ENCODE data around the gene CELF5. TPM values are rescaled to one million over a fixed set of nuclear protein-coding genes. Genes with fewer than 3 reads are reported as not detected.

Gene CELF5
- total RNA-seq, 1 donor from 2014 or later: 1.7 TPM

DNA sequence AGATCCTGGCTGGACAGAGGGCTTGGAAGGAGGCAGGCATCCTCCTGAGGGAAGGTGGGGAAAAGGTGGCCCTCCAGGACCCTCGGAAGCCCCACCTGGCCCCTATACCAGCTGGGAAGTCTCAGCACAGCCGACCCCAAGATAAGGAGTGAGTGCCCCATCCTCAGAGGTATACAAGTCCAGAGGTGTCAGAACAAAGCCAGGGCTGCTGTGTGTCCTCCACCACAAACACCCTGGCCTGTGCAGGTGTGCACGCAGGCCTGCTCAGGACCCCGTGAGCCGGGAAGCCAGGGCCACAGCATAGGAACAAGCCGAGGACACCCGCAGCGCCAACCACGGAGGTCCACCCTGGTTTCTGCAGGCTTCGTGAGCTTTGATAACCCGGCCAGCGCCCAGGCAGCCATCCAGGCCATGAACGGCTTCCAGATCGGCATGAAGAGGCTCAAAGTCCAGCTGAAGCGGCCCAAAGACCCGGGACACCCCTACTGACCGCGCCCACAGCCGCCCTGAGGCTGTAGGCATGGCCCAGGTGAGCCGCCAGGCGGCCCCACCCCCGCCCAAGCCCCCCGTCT lies 68.6 kb downstream of the CELF5 start:
- Mint-ChIP-seq H3K36me3 (ENCODE audit: insufficient read depth) (no peaks in the 10 kb centered on the region), H3K27me3 (peaks cover 11% of the 10 kb centered on the region), H3K9me3 (ENCODE audit: low read depth) (no peaks in the 10 kb centered on the region), H3K4me3 (ENCODE audit: low read depth) (no peak overlapping the region), H3K4me1 (ENCODE audit: low read depth) (no peaks in the 10 kb centered on the region), H3K27ac (no peak overlapping the region)
- DNase-seq (ENCODE audit: low spot score, unreplicated experiment): no peak
- TF ChIP-seq CTCF (IDR thresholded peaks at IDR 0.05; ENCODE audit: unreplicated experiment): no peak

DNA sequence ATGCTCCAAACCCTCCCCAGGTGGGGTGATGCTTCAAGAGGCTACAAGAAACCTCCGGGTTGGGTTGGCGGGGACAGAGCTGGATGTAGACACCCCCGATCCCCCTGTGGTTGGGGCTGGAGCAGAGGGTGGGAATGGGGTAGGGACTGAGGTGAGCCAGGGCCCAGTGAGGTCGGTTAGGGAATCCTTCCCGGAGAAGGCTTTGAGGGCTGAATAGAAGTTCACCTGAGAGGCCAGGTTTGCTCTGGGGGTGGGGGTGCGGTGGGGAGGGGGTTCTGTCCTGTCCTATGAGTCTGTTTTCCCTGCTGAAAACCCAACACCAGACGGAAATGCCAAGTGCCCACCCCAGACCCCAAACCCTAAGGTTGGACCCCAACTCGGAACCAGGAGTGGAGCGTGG lies 69.1 kb downstream of the CELF5 start:
- Mint-ChIP-seq H3K27me3 (peaks cover 9% of the 10 kb centered on the region), H3K9me3 (ENCODE audit: low read depth) (no peaks in the 10 kb centered on the region)
- no peak for TF ChIP-seq CTCF (IDR thresholded peaks at IDR 0.05; ENCODE audit: unreplicated experiment)

GRCh38 chr19:3294080-3294850 lies 69.8 kb downstream of the CELF5 start:
- Mint-ChIP-seq H3K27me3 (peaks cover 13% of the 10 kb centered on the region), H3K4me3 (ENCODE audit: low read depth) (no peak overlapping the region), H3K4me1 (ENCODE audit: low read depth) (no peaks in the 10 kb centered on the region), H3K36me3 (ENCODE audit: insufficient read depth) (no peaks in the 10 kb centered on the region), H3K9me3 (ENCODE audit: low read depth) (no peaks in the 10 kb centered on the region), H3K27ac (no peak overlapping the region)
- no peak for DNase-seq (ENCODE audit: low spot score, unreplicated experiment)
- TF ChIP-seq CTCF (IDR thresholded peaks at IDR 0.05; ENCODE audit: unreplicated experiment): no peak

More for the DNA sequence above, 69.1 kb downstream of the CELF5 start:
- Mint-ChIP-seq H3K4me3 (ENCODE audit: low read depth) (no peak overlapping the region), H3K4me1 (ENCODE audit: low read depth) (no peaks in the 10 kb centered on the region), H3K36me3 (ENCODE audit: insufficient read depth) (no peaks in the 10 kb centered on the region), H3K27ac (no peak overlapping the region)
- no peak for DNase-seq (ENCODE audit: low spot score, unreplicated experiment)

DNA sequence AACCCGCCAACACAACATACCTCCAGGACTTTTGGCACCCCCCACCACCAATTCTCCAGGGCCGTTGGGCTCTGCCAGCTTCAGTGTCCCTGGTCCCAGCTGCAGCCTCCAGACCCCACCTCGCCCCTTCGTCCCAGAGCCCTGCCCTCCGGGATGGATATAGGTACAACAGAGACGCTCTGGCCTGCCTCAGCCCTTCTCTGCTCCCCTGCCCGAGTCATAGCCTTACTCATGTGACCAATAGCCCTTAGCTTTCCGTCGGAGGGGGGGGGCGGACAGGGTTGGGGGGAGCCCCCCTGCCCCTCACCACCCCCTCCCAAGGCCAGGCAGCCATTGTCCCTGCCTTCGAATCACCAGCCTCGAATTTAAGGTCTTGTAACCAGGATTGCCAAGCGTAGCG lies 71.1 kb downstream of the CELF5 start:
- no peaks in the 10 kb centered on the region for H3K4me1 Mint-ChIP-seq (ENCODE audit: low read depth)
- DNase-seq (ENCODE audit: low spot score, unreplicated experiment): no peak
- H3K9me3 Mint-ChIP-seq (ENCODE audit: low read depth): no peaks in the 10 kb centered on the region
- TF ChIP-seq CTCF (IDR thresholded peaks at IDR 0.05; ENCODE audit: unreplicated experiment): no peak
- peaks cover 18% of the 10 kb centered on the region for H3K27me3 Mint-ChIP-seq
- H3K4me3 Mint-ChIP-seq (ENCODE audit: low read depth): no peak overlapping the region
- H3K36me3 Mint-ChIP-seq (ENCODE audit: insufficient read depth): no peaks in the 10 kb centered on the region
- H3K27ac Mint-ChIP-seq: no peak overlapping the region

DNA sequence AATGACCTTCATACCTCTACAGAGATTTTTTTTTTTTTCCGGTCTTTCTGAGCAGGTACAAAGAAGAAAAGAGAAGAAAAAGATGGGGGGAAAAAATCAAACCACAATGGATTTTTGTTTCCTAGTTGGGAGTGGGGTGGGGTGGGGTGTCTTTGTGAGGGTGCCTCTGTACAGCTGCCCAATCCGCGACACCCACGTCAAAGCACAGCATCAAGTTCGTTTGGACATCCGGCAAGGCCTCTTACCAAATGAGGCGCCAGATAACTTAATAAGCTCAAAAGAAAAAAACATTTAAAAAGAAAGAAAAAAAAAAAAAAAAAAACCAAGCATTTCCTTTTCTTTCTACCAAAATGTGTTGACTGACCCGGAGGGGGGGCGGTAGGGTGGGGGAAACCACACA lies 71.6 kb downstream of the CELF5 start:
- Mint-ChIP-seq H3K4me3 (ENCODE audit: low read depth) (no peak overlapping the region), H3K4me1 (ENCODE audit: low read depth) (no peaks in the 10 kb centered on the region), H3K36me3 (ENCODE audit: insufficient read depth) (no peaks in the 10 kb centered on the region), H3K27me3 (peaks cover 18% of the 10 kb centered on the region), H3K9me3 (ENCODE audit: low read depth) (no peaks in the 10 kb centered on the region), H3K27ac (no peak overlapping the region)
- no peak for DNase-seq (ENCODE audit: low spot score, unreplicated experiment)
- no peak for TF ChIP-seq CTCF (IDR thresholded peaks at IDR 0.05; ENCODE audit: unreplicated experiment)

Measured in progenitor cell of endocrine pancreas (in vitro differentiated cells).